SK-N-SH (cell line): Measurements from ENCODE around the gene TRIM15. TPM values are rescaled to one million over a fixed set of nuclear protein-coding genes. Genes with fewer than 3 reads are reported as not detected.
"Not testable (repeated sequence)": the region's sequence is repeated elsewhere in the genome, so short reads cannot be mapped to it uniquely, and the experiment has no call there.

Source experiments
- CTCF ChIA-PET: fragments of 300-600, 350-600 bp; formaldehyde crosslinking; extraction: SDS; loops from one replicate; lab custom pipeline; 2021; lab: Yijun Ruan, JAX
- POLR2A ChIA-PET: fragments of 350-600 bp; sonication (Branson Sonifier 250); formaldehyde crosslinking; extraction: SDS; loops from one replicate; lab custom pipeline; 2020; ENCODE audit warnings: antibody characterized with exemption, inconsistent platforms; lab: Yijun Ruan, JAX
- DNase-seq: peaks from one replicate; pipeline ENCODE4 v3.0.0; 2012
- H2AFZ ChIP-seq: fragments of 200-600 bp; sonication (generic); 2 replicates; pipeline ENCODE4 v1.8.1; 2016; ENCODE audit warnings: antibody characterized with exemption, mild to moderate bottlenecking, low read depth
- H3F3A ChIP-seq: fragments of 200-600 bp; sonication (generic); replicated peaks from 2 replicates; pipeline ENCODE3; 2016; ENCODE audit warnings: antibody characterized with exemption, mild to moderate bottlenecking; ENCODE audit not compliant: insufficient read depth
- H3K27ac ChIP-seq, 2 experiments: fragments of 200-500 bp in 1 of 2; fragments of 200-600 bp in 1 of 2; sonication (Bioruptor generic) in 1 of 2; sonication (generic), shearing (Covaris generic) in 1 of 2; 2 replicates each; pipeline versions ENCODE4 v1.5.1 to v1.6.1; 2014 to 2016; ENCODE audit warnings: low read depth in 2 of 2, inconsistent platforms in 1 of 2, low read length in 1 of 2, mild to moderate bottlenecking in 1 of 2, mixed read lengths in 1 of 2
- H3K27me3 ChIP-seq: fragments of 200-600 bp; sonication (generic), shearing (Covaris generic); 2 replicates; pipeline ENCODE4 v1.6.1; 2016; ENCODE audit warnings: mixed run types; ENCODE audit not compliant: insufficient read depth
- H3K36me3 ChIP-seq, 2 experiments: fragments of 200-500 bp in 1 of 2; fragments of 200-600 bp in 1 of 2; sonication (Bioruptor generic) in 1 of 2; sonication (generic) in 1 of 2; replicated peaks in 1 of 2; 2 replicates each; pipeline versions ENCODE3 to v1.5.1; 2014 to 2016; ENCODE audit warnings: low read length in 1 of 2, mild to moderate bottlenecking in 1 of 2; ENCODE audit not compliant: insufficient read depth in 2 of 2, control insufficient read depth in 1 of 2
- H3K4me1 ChIP-seq, 2 experiments: fragments of 200-500 bp in 1 of 2; fragments of 200-600 bp in 1 of 2; sonication (Bioruptor generic) in 1 of 2; sonication (generic), shearing (Covaris generic) in 1 of 2; 2 replicates each; pipeline versions ENCODE4 v1.5.1 to v1.6.1; 2014 to 2016; ENCODE audit warnings: low read depth in 1 of 2, low read length in 1 of 2, mixed run types in 1 of 2; ENCODE audit not compliant: insufficient read depth in 2 of 2, control insufficient read depth in 1 of 2
- H3K4me2 ChIP-seq: fragments of 200-600 bp; sonication (generic), shearing (Covaris generic); 2 replicates; pipeline ENCODE4 v1.6.1; 2017; ENCODE audit warnings: mixed run types
- H3K4me3 ChIP-seq, 2 experiments: fragments of 200-500 bp in 1 of 2; fragments of 200-600 bp in 1 of 2; sonication (Bioruptor generic) in 1 of 2; sonication (generic), shearing (Covaris generic) in 1 of 2; 2 replicates each; pipeline versions ENCODE4 v1.5.1 to v1.8.1; 2014 to 2016; ENCODE audit warnings: low read depth in 2 of 2, inconsistent platforms in 1 of 2, low read length in 1 of 2, mild to moderate bottlenecking in 1 of 2, mixed read lengths in 1 of 2, moderate library complexity in 1 of 2
- H3K79me2 ChIP-seq: fragments of 200-600 bp; sonication (generic); 2 replicates; pipeline ENCODE4 v1.8.1; 2017; ENCODE audit warnings: mild to moderate bottlenecking; ENCODE audit not compliant: insufficient read depth
- H3K9ac ChIP-seq: fragments of 200-600 bp; sonication (generic); 2 replicates; pipeline ENCODE4 v1.6.1; 2017; ENCODE audit warnings: mixed run types
- H3K9me2 ChIP-seq: fragments of 200-600 bp; sonication (generic); 2 replicates; pipeline ENCODE4 v1.6.1; 2017; ENCODE audit warnings: mixed run types
- H3K9me3 ChIP-seq: fragments of 200-600 bp; sonication (generic); 2 replicates; pipeline ENCODE4 v1.6.1; 2017; ENCODE audit warnings: mixed run types, mild to moderate bottlenecking, moderate library complexity
- H4K20me1 ChIP-seq: fragments of 200-600 bp; sonication (generic); 2 replicates; pipeline ENCODE4 v1.6.1; 2017; ENCODE audit warnings: mild to moderate bottlenecking, mixed run types; ENCODE audit not compliant: insufficient read depth
- CTCF ChIP-seq: fragments of 200-600 bp; sonication (generic); IDR thresholded peaks from 2 replicates; pipeline ENCODE4 v1.6.1; 2017; ENCODE audit warnings: antibody characterized with exemption, mild to moderate bottlenecking, moderate library complexity
- FOSL2 ChIP-seq: IDR thresholded peaks from 2 replicates; pipeline ENCODE4 v1.4.0; 2012; ENCODE audit warnings: low read depth, mild to moderate bottlenecking, moderate library complexity, borderline replicate concordance
- GABPA ChIP-seq: IDR thresholded peaks from 2 replicates; pipeline ENCODE4 v1.4.0; 2012; ENCODE audit warnings: low read depth, mild to moderate bottlenecking
- MAX ChIP-seq: IDR thresholded peaks from 2 replicates; pipeline ENCODE4 v1.4.0; 2012; ENCODE audit warnings: low read depth
- NRF1 ChIP-seq: IDR thresholded peaks from 2 replicates; pipeline ENCODE4 v1.6.1; 2012; ENCODE audit warnings: low read depth, mild to moderate bottlenecking, low read length
- PBX3 ChIP-seq: IDR thresholded peaks from 2 replicates; pipeline ENCODE4; 2012
- RXRA ChIP-seq: IDR thresholded peaks from 2 replicates; pipeline ENCODE4 v1.4.0; 2012; ENCODE audit warnings: low read depth, mild to moderate bottlenecking, borderline replicate concordance
- YY1 ChIP-seq: IDR thresholded peaks from 2 replicates; pipeline ENCODE4 v1.4.0; 2012; ENCODE audit warnings: low read depth, mild to moderate bottlenecking
- WGBS: methylation state at CpG from one replicate; pipeline ENCODE4 v1.1.6; 2017; ENCODE audit warnings: low lambda C conversion rate; 5-methylcytosine and 5-hydroxymethylcytosine counted together
- polyA plus RNA-seq, 3 experiments: library from polyadenylated mRNA; depleted of rRNA; stranded (reverse); fragments of >200 nt; gene quantifications; 2 replicates each; pipeline ENCODE4 v1.2.3, GENCODE V29; 2012
- small RNA-seq, 7 experiments: library from RNA; depleted of rRNA; stranded (forward); fragments of <200 nt; gene quantifications; one replicate each; pipeline ENCODE3, GENCODE V24; 2012

Gene TRIM15
- polyA plus RNA-seq, 1 of the 3 experiments (the other 2 are of a cell fraction), result not detected

- TF ChIP-seq PBX3, result no peak
- no peak for TF ChIP-seq GABPA
- peak; percentile 90 for TF ChIP-seq CTCF
- no peak for TF ChIP-seq YY1
- no peak for TF ChIP-seq RXRA
- TF ChIP-seq MAX, result no peak
- no peak for TF ChIP-seq FOSL2
- no peak for TF ChIP-seq NRF1
- TF ChIP-seq, all 33 proteins: peak for 7
These were observed 55.9 kb downstream of the TRIM15 start (continued) for GRCh38 chr6:30219244-30219643.

DNA sequence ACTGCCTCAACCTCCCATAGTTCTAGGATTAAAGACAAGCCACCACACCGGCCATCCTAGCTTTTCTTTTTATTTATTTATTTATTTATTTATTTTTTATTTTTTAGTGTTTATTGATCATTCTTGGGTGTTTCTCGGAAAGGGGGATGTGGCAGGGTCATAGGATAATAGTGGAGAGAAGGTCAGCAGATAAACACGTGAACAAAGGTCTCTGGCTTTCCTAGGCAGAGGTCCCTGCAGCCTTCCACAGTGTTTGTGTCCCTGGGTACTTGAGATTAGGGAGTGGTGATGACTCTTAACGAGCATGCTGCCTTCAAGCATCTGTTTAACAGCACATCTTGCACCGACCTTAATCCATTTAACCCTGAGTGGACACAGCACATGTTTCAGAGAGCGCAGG, 58.0 kb downstream of the TRIM15 start:
- H3K27me3 ChIP-seq, POLR2A ChIA-PET, H3K9ac ChIP-seq, H3K79me2 ChIP-seq, H2AFZ ChIP-seq, H3K9me3 ChIP-seq, DNase-seq, H3K27ac ChIP-seq, H3K4me2 ChIP-seq, H4K20me1 ChIP-seq, H3K36me3 ChIP-seq, H3K4me3 ChIP-seq, H3K9me2 ChIP-seq, H3F3A ChIP-seq, H3K4me1 ChIP-seq: not testable (repeated sequence)
- CTCF ChIA-PET, result interaction anchor here (2.9 kb wide), 1 partner anchor 13 kb away, joined by 13 read pairs; no protein-coding TSS in a partner anchor
- WGBS, result 50% methylated on average over 6 of the region's 6 CpGs

GRCh38 chr6:30221956-30222355, 58.6 kb downstream of the TRIM15 start:
- POLR2A ChIA-PET, H3K4me1 ChIP-seq, H3F3A ChIP-seq, H3K9me3 ChIP-seq, H3K9me2 ChIP-seq, H3K79me2 ChIP-seq, H3K27me3 ChIP-seq, H3K4me2 ChIP-seq, H3K9ac ChIP-seq, H3K27ac ChIP-seq, H4K20me1 ChIP-seq, DNase-seq, H2AFZ ChIP-seq, H3K4me3 ChIP-seq, H3K36me3 ChIP-seq: not testable (repeated sequence)
- CTCF ChIA-PET, result interaction anchor here (0.6 to 1.1 kb wide), 2 partner anchors 10 to 260 kb away, joined by 3 to 5 read pairs; no protein-coding TSS in a partner anchor
- 87% methylated on average over 21 of the region's 23 CpGs for WGBS

Small RNA genes lying within 50 kb of the gene (small RNA-seq; reads per million reads assigned to genes)
- 0 reads per million in 7 experiments for gene RF00554

Other genes starting within 250 kb of the TRIM15 start
- gene HLA-A, start 221.0 kb upstream of the TRIM15 start, polyA plus RNA-seq (2012; rRNA removed), result 250 and 312 TPM in 2 replicates
- gene POLR1H, start 102.3 kb upstream of the TRIM15 start, polyA plus RNA-seq (2012; rRNA removed), result 30.0 and 40.6 TPM in 2 replicates
- gene PPP1R11, start 96.3 kb upstream of the TRIM15 start, polyA plus RNA-seq (2012; rRNA removed), result 46.8 and 52.8 TPM in 2 replicates
- gene RNF39, start 87.8 kb upstream of the TRIM15 start, polyA plus RNA-seq (2012; rRNA removed), result not detected in 2 replicates
- not detected in 2 replicates for gene TRIM31, start 50.5 kb upstream of the TRIM15 start, polyA plus RNA-seq (2012; rRNA removed)
- not detected in 2 replicates for gene TRIM40, start 27.4 kb upstream of the TRIM15 start, polyA plus RNA-seq (2012; rRNA removed)
- gene TRIM10, start 2.3 kb upstream of the TRIM15 start, polyA plus RNA-seq (2012; rRNA removed), result not detected in 2 replicates
- 23.5 and 26.1 TPM in 2 replicates for gene TRIM26, start 49.9 kb downstream of the TRIM15 start, polyA plus RNA-seq (2012; rRNA removed)
- 6.5 and 7.4 TPM in 2 replicates for gene TRIM39, start 163.4 kb downstream of the TRIM15 start, polyA plus RNA-seq (2012; rRNA removed)
- gene RPP21, start 181.6 kb downstream of the TRIM15 start, polyA plus RNA-seq (2012; rRNA removed), result 68.8 and 108 TPM in 2 replicates